Hematopoietic multipotent progenitor cell treated with erythropoietin and hydrocortisone succinate and interleukin-3 and kit ligand, for 6 days (in vitro differentiated cells): ENCODE results near the gene TPK1.
"Not testable (repeated sequence)": the region's sequence is repeated elsewhere in the genome, so short reads cannot be mapped to it uniquely, and the experiment has no call there.

Experiments
- DNase-seq: peaks from one replicate; pipeline ENCODE4 v3.0.0-alpha.2; 2015

Gene TPK1

GRCh38 chr7:144775749-144776148, 60.1 kb downstream of the TPK1 start:
- no peak for DNase-seq

GRCh38 chr7:144771927-144772326, 63.9 kb downstream of the TPK1 start:
- DNase-seq = no peak

GRCh38 chr7:144771174-144771573, 64.7 kb downstream of the TPK1 start:
- DNase-seq = no peak

- no peak for DNase-seq
These were observed 66.5 kb downstream of the TPK1 start for GRCh38 chr7:144769352-144769751.

GRCh38 chr7:144768633-144769032, 67.2 kb downstream of the TPK1 start:
- DNase-seq = no peak

GRCh38 chr7:144763291-144763690, 72.6 kb downstream of the TPK1 start:
- no peak for DNase-seq

GRCh38 chr7:144762853-144763252, 73.0 kb downstream of the TPK1 start:
- DNase-seq = no peak

- DNase-seq = no peak
These were observed 74.4 kb downstream of the TPK1 start for GRCh38 chr7:144761493-144761892.

GRCh38 chr7:144759653-144760052, 76.2 kb downstream of the TPK1 start:
- no peak for DNase-seq

GRCh38 chr7:144747936-144748335, 87.9 kb downstream of the TPK1 start:
- DNase-seq = no peak

GRCh38 chr7:144738708-144739314, 97.0 kb downstream of the TPK1 start:
- peak; percentile 64 for DNase-seq

GRCh38 chr7:144738146-144738545, 97.7 kb downstream of the TPK1 start:
- no peak for DNase-seq

GRCh38 chr7:144736880-144737493, 98.9 kb downstream of the TPK1 start:
- DNase-seq = no peak

GRCh38 chr7:144735505-144736276, 100.2 kb downstream of the TPK1 start:
- DNase-seq = no peak

- no peak for DNase-seq
These were observed 104.0 kb downstream of the TPK1 start for GRCh38 chr7:144731661-144732351.

GRCh38 chr7:144730224-144730623, 105.6 kb downstream of the TPK1 start:
- DNase-seq = no peak

- DNase-seq = no peak
These were observed 106.6 kb downstream of the TPK1 start for GRCh38 chr7:144729226-144729625.

- no peak for DNase-seq
These were observed 107.3 kb downstream of the TPK1 start for GRCh38 chr7:144728551-144728950.

GRCh38 chr7:144726840-144727239, 109.0 kb downstream of the TPK1 start:
- DNase-seq = not testable (repeated sequence)

- DNase-seq = no peak
These were observed 110.8 kb downstream of the TPK1 start for GRCh38 chr7:144725070-144725469.

- DNase-seq = no peak
These were observed 112.6 kb downstream of the TPK1 start for GRCh38 chr7:144723301-144723700.

GRCh38 chr7:144720710-144721109, 115.1 kb downstream of the TPK1 start:
- no peak for DNase-seq

GRCh38 chr7:144720149-144720548, 115.7 kb downstream of the TPK1 start:
- DNase-seq = no peak

- DNase-seq = no peak
These were observed 118.1 kb downstream of the TPK1 start for GRCh38 chr7:144717720-144718119.
